Neural cell (in vitro differentiated cells): Measurements from ENCODE around the gene TLR2. TPM values are rescaled to one million over a fixed set of nuclear protein-coding genes. Genes with fewer than 3 reads are reported as not detected.

Source experiments
- H2AFZ ChIP-seq: fragments of 200-600, 300-800 bp; sonication (generic), shearing (Covaris generic); 2 replicates; pipeline ENCODE4 v1.6.0; 2014; ENCODE audit warnings: low read depth, mild to moderate bottlenecking, antibody characterized with exemption, low read length, moderate library complexity
- H3F3A ChIP-seq: fragments of 200-600 bp; shearing (Covaris generic); 2 replicates; pipeline ENCODE4 v1.6.1; 2016; ENCODE audit warnings: mild to moderate bottlenecking, moderate library complexity, mixed read lengths, antibody characterized with exemption, low read length; ENCODE audit not compliant: insufficient read depth, poor library complexity, severe bottlenecking
- H3K27ac ChIP-seq: fragments of 200-600, 300-800 bp; sonication (generic), shearing (Covaris generic); 2 replicates; pipeline ENCODE4 v1.5.1; 2014; ENCODE audit warnings: mild to moderate bottlenecking, low read length, moderate library complexity
- H3K27me3 ChIP-seq: fragments of 300-800, 200-600 bp; sonication (generic), shearing (Covaris generic); 2 replicates; pipeline ENCODE4 v1.6.0; 2014; ENCODE audit warnings: mild to moderate bottlenecking, low read depth, low read length, moderate library complexity; ENCODE audit not compliant: insufficient read depth
- H3K36me3 ChIP-seq: fragments of 300-800, 200-600 bp; sonication (generic), shearing (Covaris generic); 2 replicates; pipeline ENCODE4 v1.5.1; 2014; ENCODE audit warnings: mild to moderate bottlenecking, antibody characterized with exemption, low read length, moderate library complexity; ENCODE audit not compliant: insufficient read depth
- H3K4me2 ChIP-seq: fragments of 300-800, 200-600 bp; sonication (generic), shearing (Covaris generic); 2 replicates; pipeline ENCODE4 v1.6.0; 2014; ENCODE audit warnings: mild to moderate bottlenecking, low read length
- H3K4me3 ChIP-seq: fragments of 300-800, 200-600 bp; sonication (generic), shearing (Covaris generic); 2 replicates; pipeline ENCODE4 v1.5.1; 2014; ENCODE audit warnings: mild to moderate bottlenecking, low read length, moderate library complexity
- H3K79me2 ChIP-seq: fragments of 200-600 bp; shearing (Covaris generic); replicated peaks from 2 replicates; pipeline ENCODE4 v1.6.0; 2014; ENCODE audit warnings: mild to moderate bottlenecking, low read length, moderate library complexity; ENCODE audit not compliant: insufficient read depth
- H3K9ac ChIP-seq: fragments of 300-800, 200-600 bp; sonication (generic), shearing (Covaris generic); 2 replicates; pipeline ENCODE4 v1.6.1; 2016; ENCODE audit warnings: mild to moderate bottlenecking, low read length, mixed read lengths
- H3K9me2 ChIP-seq: fragments of 200-600 bp; shearing (Covaris generic); 2 replicates; pipeline ENCODE4 v1.6.1; 2016; ENCODE audit warnings: mild to moderate bottlenecking, low read length, mixed read lengths; ENCODE audit not compliant: insufficient read depth
- H3K9me3 ChIP-seq: fragments of 200-600, 300-800 bp; sonication (generic), shearing (Covaris generic); 2 replicates; pipeline ENCODE4 v1.6.1; 2016; ENCODE audit warnings: mild to moderate bottlenecking, mixed run types, low read length, moderate library complexity, mixed read lengths
- H4K20me1 ChIP-seq: fragments of 200-600 bp; shearing (Covaris generic); 2 replicates; pipeline ENCODE4 v1.6.1; 2016; ENCODE audit warnings: mild to moderate bottlenecking, mixed run types; ENCODE audit not compliant: insufficient read depth
- EP300 ChIP-seq: fragments of 450-650 bp; conservative IDR thresholded peaks from 2 replicates; pipeline ENCODE4 v1.6.1; 2014; ENCODE audit warnings: antibody characterized with exemption, mild to moderate bottlenecking, moderate library complexity; ENCODE audit not compliant: poor library complexity, severe bottlenecking
- EZH2 ChIP-seq: fragments of 200-600, 300-800 bp; shearing (Covaris generic), sonication (generic); IDR thresholded peaks from 2 replicates; pipeline ENCODE4 v1.6.1; 2014; ENCODE audit warnings: antibody characterized with exemption, low read length, borderline replicate concordance, mild to moderate bottlenecking; ENCODE audit not compliant: insufficient read depth, poor library complexity, severe bottlenecking
- MXI1 ChIP-seq: fragments of 450-650 bp; conservative IDR thresholded peaks from 2 replicates; pipeline ENCODE4 v1.6.1; 2014; ENCODE audit warnings: antibody characterized with exemption, mild to moderate bottlenecking; ENCODE audit not compliant: poor library complexity, severe bottlenecking
- POLR2AphosphoS5 ChIP-seq: IDR thresholded peaks from 2 replicates; pipeline ENCODE4 v1.6.1; 2012
- RAD21 ChIP-seq: fragments of 450-650 bp; conservative IDR thresholded peaks from 2 replicates; pipeline ENCODE4 v1.6.1; 2014; ENCODE audit warnings: antibody characterized with exemption, mild to moderate bottlenecking, moderate library complexity
- SMC3 ChIP-seq: fragments of 450-650 bp; conservative IDR thresholded peaks from 2 replicates; pipeline ENCODE4 v1.6.1; 2014; ENCODE audit warnings: antibody characterized with exemption, mild to moderate bottlenecking, moderate library complexity; ENCODE audit not compliant: poor library complexity
- TAF1 ChIP-seq: IDR thresholded peaks from 2 replicates; pipeline ENCODE4 v1.6.1; 2012; ENCODE audit warnings: low read depth
- polyA plus RNA-seq: library from polyadenylated mRNA; depleted of rRNA; stranded (reverse); fragments of >200 nt; gene quantifications from 2 replicates; pipeline ENCODE4 v1.2.3, GENCODE V29; 2014
- TF ChIP-seq, protein P1 (sequence below): IDR thresholded peaks from 2 replicates; pipeline ENCODE4 v1.6.1; 2012; ENCODE audit warnings: borderline replicate concordance
- TF ChIP-seq, protein P2 (sequence below): fragments of 450-650 bp; IDR thresholded peaks from 2 replicates; pipeline ENCODE4 v1.5.1; 2014; ENCODE audit warnings: antibody characterized with exemption, mild to moderate bottlenecking, moderate library complexity; ENCODE audit not compliant: poor library complexity, severe bottlenecking

The TLR2 gene
- polyA plus RNA-seq, 1 donor from 2014 or later = not detected

GRCh38 chr4:153729895-153730294 lies 45.8 kb downstream of the TLR2 start:
- H2AFZ ChIP-seq = no peak overlapping the region
- H4K20me1 ChIP-seq = no peaks in the 10 kb centered on the region
- no peak for TF ChIP-seq SMC3
- TF ChIP-seq MXI1 = no peak
- no peak for TF ChIP-seq POLR2AphosphoS5
- TF ChIP-seq RAD21 = no peak
- TF ChIP-seq EZH2 = no peak
- TF ChIP-seq, protein P1, sequence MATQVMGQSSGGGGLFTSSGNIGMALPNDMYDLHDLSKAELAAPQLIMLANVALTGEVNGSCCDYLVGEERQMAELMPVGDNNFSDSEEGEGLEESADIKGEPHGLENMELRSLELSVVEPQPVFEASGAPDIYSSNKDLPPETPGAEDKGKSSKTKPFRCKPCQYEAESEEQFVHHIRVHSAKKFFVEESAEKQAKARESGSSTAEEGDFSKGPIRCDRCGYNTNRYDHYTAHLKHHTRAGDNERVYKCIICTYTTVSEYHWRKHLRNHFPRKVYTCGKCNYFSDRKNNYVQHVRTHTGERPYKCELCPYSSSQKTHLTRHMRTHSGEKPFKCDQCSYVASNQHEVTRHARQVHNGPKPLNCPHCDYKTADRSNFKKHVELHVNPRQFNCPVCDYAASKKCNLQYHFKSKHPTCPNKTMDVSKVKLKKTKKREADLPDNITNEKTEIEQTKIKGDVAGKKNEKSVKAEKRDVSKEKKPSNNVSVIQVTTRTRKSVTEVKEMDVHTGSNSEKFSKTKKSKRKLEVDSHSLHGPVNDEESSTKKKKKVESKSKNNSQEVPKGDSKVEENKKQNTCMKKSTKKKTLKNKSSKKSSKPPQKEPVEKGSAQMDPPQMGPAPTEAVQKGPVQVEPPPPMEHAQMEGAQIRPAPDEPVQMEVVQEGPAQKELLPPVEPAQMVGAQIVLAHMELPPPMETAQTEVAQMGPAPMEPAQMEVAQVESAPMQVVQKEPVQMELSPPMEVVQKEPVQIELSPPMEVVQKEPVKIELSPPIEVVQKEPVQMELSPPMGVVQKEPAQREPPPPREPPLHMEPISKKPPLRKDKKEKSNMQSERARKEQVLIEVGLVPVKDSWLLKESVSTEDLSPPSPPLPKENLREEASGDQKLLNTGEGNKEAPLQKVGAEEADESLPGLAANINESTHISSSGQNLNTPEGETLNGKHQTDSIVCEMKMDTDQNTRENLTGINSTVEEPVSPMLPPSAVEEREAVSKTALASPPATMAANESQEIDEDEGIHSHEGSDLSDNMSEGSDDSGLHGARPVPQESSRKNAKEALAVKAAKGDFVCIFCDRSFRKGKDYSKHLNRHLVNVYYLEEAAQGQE = no peak
- TF ChIP-seq, protein P2, sequence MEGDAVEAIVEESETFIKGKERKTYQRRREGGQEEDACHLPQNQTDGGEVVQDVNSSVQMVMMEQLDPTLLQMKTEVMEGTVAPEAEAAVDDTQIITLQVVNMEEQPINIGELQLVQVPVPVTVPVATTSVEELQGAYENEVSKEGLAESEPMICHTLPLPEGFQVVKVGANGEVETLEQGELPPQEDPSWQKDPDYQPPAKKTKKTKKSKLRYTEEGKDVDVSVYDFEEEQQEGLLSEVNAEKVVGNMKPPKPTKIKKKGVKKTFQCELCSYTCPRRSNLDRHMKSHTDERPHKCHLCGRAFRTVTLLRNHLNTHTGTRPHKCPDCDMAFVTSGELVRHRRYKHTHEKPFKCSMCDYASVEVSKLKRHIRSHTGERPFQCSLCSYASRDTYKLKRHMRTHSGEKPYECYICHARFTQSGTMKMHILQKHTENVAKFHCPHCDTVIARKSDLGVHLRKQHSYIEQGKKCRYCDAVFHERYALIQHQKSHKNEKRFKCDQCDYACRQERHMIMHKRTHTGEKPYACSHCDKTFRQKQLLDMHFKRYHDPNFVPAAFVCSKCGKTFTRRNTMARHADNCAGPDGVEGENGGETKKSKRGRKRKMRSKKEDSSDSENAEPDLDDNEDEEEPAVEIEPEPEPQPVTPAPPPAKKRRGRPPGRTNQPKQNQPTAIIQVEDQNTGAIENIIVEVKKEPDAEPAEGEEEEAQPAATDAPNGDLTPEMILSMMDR = no peak
- no peak for TF ChIP-seq TAF1
- no peak for TF ChIP-seq EP300
- no peaks in the 10 kb centered on the region for H3K27me3 ChIP-seq
- H3K4me2 ChIP-seq = no peak overlapping the region
- no peak overlapping the region for H3K9ac ChIP-seq
- no peaks in the 10 kb centered on the region for H3K79me2 ChIP-seq
- no peaks in the 10 kb centered on the region for H3K9me3 ChIP-seq
- no peaks in the 10 kb centered on the region for H3F3A ChIP-seq
- H3K36me3 ChIP-seq = no peaks in the 10 kb centered on the region
- H3K9me2 ChIP-seq = no peaks in the 10 kb centered on the region
- no peak overlapping the region for H3K4me3 ChIP-seq
- no peak overlapping the region for H3K27ac ChIP-seq

DNA sequence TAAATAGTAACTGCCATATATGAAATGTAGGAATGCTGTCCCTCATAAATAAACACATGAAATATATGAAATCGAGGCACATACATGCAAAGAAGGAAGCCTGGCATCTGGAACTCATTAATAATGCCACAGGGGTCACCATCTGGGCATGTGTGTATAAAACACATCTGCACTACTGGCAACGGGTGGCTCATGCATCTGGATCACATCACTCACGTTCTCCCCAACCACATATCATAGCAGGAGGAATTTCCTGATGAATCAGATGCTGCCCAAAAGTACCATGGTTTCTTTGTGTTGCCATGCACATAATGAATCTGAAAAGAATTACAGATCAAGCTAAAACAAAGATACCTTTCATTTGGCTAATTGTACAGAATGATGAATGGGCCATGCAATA lies 47.2 kb downstream of the TLR2 start:
- H3F3A ChIP-seq = no peaks in the 10 kb centered on the region
- TF ChIP-seq, protein P2 = no peak
- no peak for TF ChIP-seq EP300
- TF ChIP-seq RAD21 = no peak
- TF ChIP-seq MXI1 = no peak
- no peak for TF ChIP-seq TAF1
- TF ChIP-seq SMC3 = no peak
- TF ChIP-seq, protein P1 = no peak
- TF ChIP-seq EZH2 = no peak
- no peak for TF ChIP-seq POLR2AphosphoS5
- H4K20me1 ChIP-seq = no peaks in the 10 kb centered on the region
- H3K9ac ChIP-seq = no peak overlapping the region
- H3K9me3 ChIP-seq = no peaks in the 10 kb centered on the region
- no peak overlapping the region for H2AFZ ChIP-seq
- H3K27me3 ChIP-seq = no peaks in the 10 kb centered on the region
- H3K36me3 ChIP-seq = no peaks in the 10 kb centered on the region
- no peaks in the 10 kb centered on the region for H3K9me2 ChIP-seq
- H3K27ac ChIP-seq = no peak overlapping the region
- no peak overlapping the region for H3K4me2 ChIP-seq
- H3K4me3 ChIP-seq = no peak overlapping the region
- no peaks in the 10 kb centered on the region for H3K79me2 ChIP-seq
